Calu3 (cell line): ENCODE measurements around the gene B9D2. TPM values are rescaled to one million over a fixed set of nuclear protein-coding genes. Genes with fewer than 3 reads are reported as not detected.

Source experiments
- BruUV-seq: library from RNA; stranded (reverse); fragments of 400-500 nt; replicated peaks from 2 replicates; lab custom pipeline; 2021; lab: Mats Ljungman, UMichigan
- CTCF ChIA-PET: fragments of 300-600 bp; sonication (Branson Sonifier 250); formaldehyde crosslinking; loops from one replicate; lab custom pipeline; 2022; ENCODE audit warnings: antibody characterized with exemption; lab: Charles Lee
- DNase-seq: peaks from one replicate; pipeline ENCODE4 v3.0.0; 2022
- H3K27ac Mint-ChIP-seq: one replicate; pipeline ENCODE4 v1.8.0; 2022; ENCODE audit warnings: mixed read lengths; ENCODE audit not compliant: unreplicated experiment
- H3K27me3 Mint-ChIP-seq: one replicate; pipeline ENCODE4 v1.8.0; 2022; ENCODE audit warnings: mixed read lengths; ENCODE audit not compliant: unreplicated experiment
- H3K36me3 Mint-ChIP-seq: one replicate; pipeline ENCODE4 v1.8.0; 2022; ENCODE audit warnings: mild to moderate bottlenecking, moderate library complexity, mixed read lengths; ENCODE audit not compliant: insufficient read depth, unreplicated experiment
- H3K4me1 Mint-ChIP-seq: one replicate; pipeline ENCODE4 v1.8.0; 2022; ENCODE audit warnings: mild to moderate bottlenecking, low read depth, mixed read lengths; ENCODE audit not compliant: unreplicated experiment
- H3K4me3 Mint-ChIP-seq: one replicate; pipeline ENCODE4 v1.8.0; 2022; ENCODE audit warnings: mild to moderate bottlenecking, low read depth, moderate library complexity, mixed read lengths; ENCODE audit not compliant: unreplicated experiment
- H3K9me3 Mint-ChIP-seq: one replicate; pipeline ENCODE4 v1.8.0; 2022; ENCODE audit warnings: low read depth, mixed read lengths; ENCODE audit not compliant: unreplicated experiment
- CTCF ChIP-seq: fragments of 200-600 bp; IDR thresholded peaks from one replicate; pipeline ENCODE4 v1.8.0; 2022; ENCODE audit warnings: antibody characterized with exemption; ENCODE audit not compliant: unreplicated experiment
- intact Hi-C: fragments of 100-400 bp; cut with micrococcal nuclease; formaldehyde crosslinking; loops from one replicate; pipeline ENCODE4 v1.10.0; 2022; ENCODE audit not compliant: unreplicated experiment
- total RNA-seq: library from RNA; stranded (reverse); gene quantifications from 2 replicates; pipeline ENCODE4 v1.2.3, GENCODE V29; 2022

B9D2 gene
- total RNA-seq, 1 experiment from 2014 or later: 6.4 TPM

- Mint-ChIP-seq H3K9me3 (no peaks in the 10 kb centered on the region), H3K27me3 (no peaks in the 10 kb centered on the region), H3K36me3 (peaks cover 20% of the 10 kb centered on the region), H3K4me1 (peaks cover 21% of the 10 kb centered on the region), H3K27ac (no peak overlapping the region), H3K4me3 (no peak overlapping the region)
- no peak for TF ChIP-seq CTCF
- CTCF ChIA-PET: no interaction called here
- BruUV-seq: no TSS peak
- no peak for DNase-seq
- intact Hi-C loops: no loop called here
These were observed 37.5 kb upstream of the B9D2 start for GRCh38 chr19:41401483-41401882.

GRCh38 chr19:41399525-41399924 lies 35.6 kb upstream of the B9D2 start:
- Mint-ChIP-seq H3K4me3 (peak overlapping the region; percentile 99), H3K9me3 (no peaks in the 10 kb centered on the region), H3K27me3 (no peaks in the 10 kb centered on the region), H3K4me1 (peaks cover 34% of the 10 kb centered on the region), H3K36me3 (peaks cover 23% of the 10 kb centered on the region), H3K27ac (no peak overlapping the region)
- no peak for TF ChIP-seq CTCF
- no TSS peak for BruUV-seq
- CTCF ChIA-PET: interaction anchor here (0.6 kb wide), 1 partner anchor 93 kb away, joined by 4 read pairs; no protein-coding TSS in a partner anchor
- intact Hi-C loops: no loop called here
- DNase-seq: no peak

GRCh38 chr19:41399091-41399490 lies 35.1 kb upstream of the B9D2 start:
- Mint-ChIP-seq H3K27ac (no peak overlapping the region), H3K27me3 (no peaks in the 10 kb centered on the region), H3K4me1 (peaks cover 34% of the 10 kb centered on the region), H3K9me3 (no peaks in the 10 kb centered on the region), H3K36me3 (peaks cover 23% of the 10 kb centered on the region), H3K4me3 (peak overlapping the region; percentile 99)
- no TSS peak for BruUV-seq
- intact Hi-C loops: no loop called here
- TF ChIP-seq CTCF: no peak
- CTCF ChIA-PET: interaction anchor here (0.6 kb wide), 1 partner anchor 94 kb away, joined by 4 read pairs; no protein-coding TSS in a partner anchor
- DNase-seq: no peak

- intact Hi-C loops: no loop called here
- H3K36me3 Mint-ChIP-seq: peaks cover 23% of the 10 kb centered on the region
- BruUV-seq: no TSS peak
- H3K27me3 Mint-ChIP-seq: no peaks in the 10 kb centered on the region
- peak overlapping the region; percentile 99 for H3K4me3 Mint-ChIP-seq
- CTCF ChIA-PET: no interaction called here
- H3K4me1 Mint-ChIP-seq: peaks cover 34% of the 10 kb centered on the region
- no peak for DNase-seq
- no peaks in the 10 kb centered on the region for H3K9me3 Mint-ChIP-seq
- TF ChIP-seq CTCF: no peak
- H3K27ac Mint-ChIP-seq: no peak overlapping the region
These were observed 34.6 kb upstream of the B9D2 start for GRCh38 chr19:41398598-41398997.
